ENCODE measurements around the gene PRR18.
"Not testable (repeated sequence)": the region's sequence is repeated elsewhere in the genome, so short reads cannot be mapped to it uniquely, and the experiment has no call there.

PRR18 gene

GRCh38 chr6:166308033-166308768, at the start of gene PRR18:
PRR18 (minus strand) TSS chr6:166308392; CDS start chr6:166308142, 250 bp downstream.
- DNase-seq = no peak

GRCh38 chr6:166355552-166355951, 47.4 kb upstream of the PRR18 start:
- DNase-seq = no peak

GRCh38 chr6:166354965-166355364, 46.8 kb upstream of the PRR18 start:
- no peak for DNase-seq

GRCh38 chr6:166354143-166354542, 46.0 kb upstream of the PRR18 start:
- no peak for DNase-seq

GRCh38 chr6:166353507-166353906, 45.3 kb upstream of the PRR18 start:
- no peak for DNase-seq

- DNase-seq = no peak
Measured at GRCh38 chr6:166352923-166353322, 44.7 kb upstream of the PRR18 start.

GRCh38 chr6:166351715-166352285, 43.6 kb upstream of the PRR18 start:
- DNase-seq = no peak

- DNase-seq = no peak
Measured at GRCh38 chr6:166348305-166348949, 40.2 kb upstream of the PRR18 start.

- no peak for DNase-seq
Measured at GRCh38 chr6:166346965-166347364, 38.8 kb upstream of the PRR18 start.

GRCh38 chr6:166346449-166346848, 38.3 kb upstream of the PRR18 start:
- DNase-seq = no peak

- not testable (repeated sequence) for DNase-seq
Measured at GRCh38 chr6:166345672-166346071, 37.5 kb upstream of the PRR18 start.

GRCh38 chr6:166344921-166345320, 36.7 kb upstream of the PRR18 start:
- not testable (repeated sequence) for DNase-seq

GRCh38 chr6:166344240-166344639, 36.0 kb upstream of the PRR18 start:
- no peak for DNase-seq

GRCh38 chr6:166343150-166343487, 34.9 kb upstream of the PRR18 start:
- no peak for DNase-seq

GRCh38 chr6:166342349-166343149, 34.4 kb upstream of the PRR18 start, which contains the start of gene SFT2D1:
SFT2D1 (minus strand) TSS chr6:166342545; CDS start chr6:166342481, 64 bp downstream.
- peak; percentile 39 for DNase-seq

GRCh38 chr6:166341977-166342348, 33.8 kb upstream of the PRR18 start:
- no peak for DNase-seq

- DNase-seq = no peak
Measured at GRCh38 chr6:166341464-166341863, 33.3 kb upstream of the PRR18 start.

GRCh38 chr6:166338854-166339253, 30.7 kb upstream of the PRR18 start:
- no peak for DNase-seq

- no peak for DNase-seq
Measured at GRCh38 chr6:166336847-166337246, 28.7 kb upstream of the PRR18 start.

- no peak for DNase-seq
Measured at GRCh38 chr6:166335378-166336302, 27.4 kb upstream of the PRR18 start.

- DNase-seq = no peak
Measured at GRCh38 chr6:166334878-166335277, 26.7 kb upstream of the PRR18 start.

Measured in GOT3 (cell line).